ENCODE data around the gene TM7SF2. TPM values are rescaled to one million over a fixed set of nuclear protein-coding genes. Genes with fewer than 3 reads are reported as not detected.

Gene TM7SF2
- polyA plus RNA-seq (9.7 to 12.6 TPM (median 10.7 TPM) in 3 replicates), polyA minus RNA-seq (15.1 to 69.8 TPM (median 15.7 TPM) in 3 replicates)
- polyA plus RNA-seq (2011; ENCODE audit: low read depth): 52.1 TPM
- polyA plus RNA-seq (2011; cell fraction: cytosol; rRNA removed): 8.3 and 10.2 TPM in 2 replicates
- 14.3 and 15.5 TPM in 2 replicates for polyA plus RNA-seq (2011; cell fraction: nucleus; rRNA removed)
- 11.1 and 76.6 TPM in 2 replicates for polyA plus RNA-seq (2012; ENCODE audit: low replicate concordance)
- polyA minus RNA-seq (2011; cell fraction: cytosol; rRNA and poly(A)+ RNA removed): 9.0 TPM
- 10.4 and 10.5 TPM in 2 replicates for polyA minus RNA-seq (2011; cell fraction: nucleus; rRNA and poly(A)+ RNA removed)

DNA sequence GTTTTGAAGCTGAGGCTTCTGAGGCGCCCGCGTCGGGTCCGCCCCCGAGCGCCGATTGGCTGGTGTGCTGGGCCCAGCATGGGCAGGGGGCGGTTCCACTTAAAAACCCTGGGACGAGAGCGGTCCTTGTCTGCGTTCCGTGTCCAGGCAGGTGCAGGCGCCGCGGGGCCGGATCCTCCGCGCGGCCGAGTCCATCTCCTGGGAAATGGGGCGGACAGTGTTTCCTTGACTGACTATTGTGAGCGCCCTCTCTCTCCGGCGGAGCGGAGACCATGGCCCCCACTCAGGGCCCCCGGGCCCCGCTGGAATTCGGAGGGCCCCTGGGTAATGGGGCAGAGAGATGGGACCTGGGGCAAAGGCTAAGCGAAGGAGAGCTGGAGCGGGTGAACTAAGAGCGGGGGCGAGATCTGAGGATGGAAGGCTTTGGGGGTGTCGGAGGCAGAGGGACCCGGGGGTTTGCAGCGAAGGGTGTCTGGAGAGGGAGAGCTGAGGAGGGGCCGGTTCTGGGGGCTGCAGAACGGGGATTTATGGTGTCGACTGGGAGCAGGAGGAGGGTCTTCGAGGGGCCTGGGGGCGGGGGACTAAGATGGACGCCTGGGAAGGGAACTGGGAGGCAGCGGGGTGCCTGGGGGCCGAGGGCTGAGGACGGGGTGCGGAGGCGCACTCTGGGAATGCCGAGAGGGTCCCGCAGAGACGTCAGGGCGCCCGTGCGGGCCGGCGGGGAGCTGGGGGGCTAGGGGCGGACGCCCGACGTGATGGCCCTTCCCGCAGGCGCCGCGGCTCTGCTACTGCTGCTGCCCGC is at the start of gene TM7SF2:
Gene TM7SF2 (plus strand): TSS at position 129 of the 802 bp plus-strand sequence. CDS start 144 bp downstream, at position 273.
- Histone ChIP-seq H3K4me1 (ENCODE audit: control insufficient read depth, extremely low read depth, insufficient read depth, low read length) (peaks cover 32% of the 10 kb centered on the region), H3K9me3 (ENCODE audit: control insufficient read depth, low read depth, low read length) (no peaks in the 10 kb centered on the region), H3K4me3 (ENCODE audit: control insufficient read depth in 2 of 3, extremely low read depth in 1 of 3, insufficient read depth in 2 of 3, low read depth in 1 of 3, low read length in 3 of 3) (peak within 1 kb of the TSS; percentile 46 to 81 (median 68)), H3K27ac (ENCODE audit: control insufficient read depth, insufficient read depth, low read length) (no peak within 1 kb of the TSS), H3K27me3 (ENCODE audit: control insufficient read depth, extremely low read depth, insufficient read depth, low read length) (no peaks in the 10 kb centered on the region), H3K36me3 (ENCODE audit: control insufficient read depth in 2 of 2, extremely low read depth in 1 of 2, insufficient read depth in 2 of 2, low read length in 2 of 2) (peaks cover 10 to 12% of the 10 kb centered on the region in 2 experiments), H3K9ac (ENCODE audit: control insufficient read depth, extremely low read depth, insufficient read depth, low read length) (peak within 1 kb of the TSS; percentile 67), H4K20me1 (ENCODE audit: control insufficient read depth, extremely low read depth, insufficient read depth, low read length) (no peaks in the 10 kb centered on the region), H3K79me2 (ENCODE audit: control insufficient read depth, insufficient read depth, low read length) (peaks cover 18% of the 10 kb centered on the region), H3K4me2 (ENCODE audit: control insufficient read depth, extremely low read depth, insufficient read depth, low read depth, low read length) (peak within 1 kb of the TSS; percentile 91), H3K9me1 (ENCODE audit: control insufficient read depth, extremely low read depth, insufficient read depth, low read length) (peaks cover 2% of the 10 kb centered on the region), H2AFZ (ENCODE audit: control insufficient read depth, low read length) (peak within 1 kb of the TSS; percentile 6)
- dilution Hi-C loops (cut with MboI; ENCODE audit: extremely low pct_ligation_motif_present, low sequenced_read_pairs): no loop called here
- no peak for FAIRE-seq
- no peak for DNase-seq (ENCODE audit: low read depth, low spot score)
- no peak for TF ChIP-seq EZH2 (IDR thresholded peaks at IDR 0.05; ENCODE audit: low read length)

DNA sequence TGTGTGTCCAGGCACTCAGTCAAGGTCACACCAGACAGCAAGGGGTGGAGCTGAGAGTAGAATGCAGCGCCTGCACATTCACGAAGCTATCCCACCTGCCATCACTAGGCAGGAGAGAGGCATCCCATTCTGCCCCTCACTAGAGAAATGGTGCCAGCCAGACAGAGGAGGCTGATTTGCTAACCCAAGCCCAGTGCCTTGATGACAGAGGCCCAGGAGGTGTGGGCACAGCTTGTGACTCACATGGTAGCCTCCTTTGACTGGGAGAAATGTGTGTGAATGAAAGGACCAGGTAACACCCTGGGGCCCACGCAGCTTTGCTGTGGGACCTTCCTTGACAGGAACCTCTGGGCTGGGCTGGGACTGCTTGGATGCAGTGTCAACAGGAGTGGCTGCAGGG is 48.1 kb upstream of the TM7SF2 start:
- H3K36me3 ChIP-seq (ENCODE audit: control insufficient read depth in 2 of 2, extremely low read depth in 1 of 2, insufficient read depth in 2 of 2, low read length in 2 of 2): no peaks in the 10 kb centered on the region
- no peak for DNase-seq (ENCODE audit: low read depth, low spot score)
- H4K20me1 ChIP-seq (ENCODE audit: control insufficient read depth, extremely low read depth, insufficient read depth, low read length): no peaks in the 10 kb centered on the region
- H3K9me1 ChIP-seq (ENCODE audit: control insufficient read depth, extremely low read depth, insufficient read depth, low read length): no peaks in the 10 kb centered on the region
- no peaks in the 10 kb centered on the region for H3K27me3 ChIP-seq (ENCODE audit: control insufficient read depth, extremely low read depth, insufficient read depth, low read length)
- no peak overlapping the region for H3K27ac ChIP-seq (ENCODE audit: control insufficient read depth, insufficient read depth, low read length)
- no peaks in the 10 kb centered on the region for H3K79me2 ChIP-seq (ENCODE audit: control insufficient read depth, insufficient read depth, low read length)
- no peak for FAIRE-seq
- TF ChIP-seq EZH2 (IDR thresholded peaks at IDR 0.05; ENCODE audit: low read length): no peak
- TF ChIP-seq, protein P1, sequence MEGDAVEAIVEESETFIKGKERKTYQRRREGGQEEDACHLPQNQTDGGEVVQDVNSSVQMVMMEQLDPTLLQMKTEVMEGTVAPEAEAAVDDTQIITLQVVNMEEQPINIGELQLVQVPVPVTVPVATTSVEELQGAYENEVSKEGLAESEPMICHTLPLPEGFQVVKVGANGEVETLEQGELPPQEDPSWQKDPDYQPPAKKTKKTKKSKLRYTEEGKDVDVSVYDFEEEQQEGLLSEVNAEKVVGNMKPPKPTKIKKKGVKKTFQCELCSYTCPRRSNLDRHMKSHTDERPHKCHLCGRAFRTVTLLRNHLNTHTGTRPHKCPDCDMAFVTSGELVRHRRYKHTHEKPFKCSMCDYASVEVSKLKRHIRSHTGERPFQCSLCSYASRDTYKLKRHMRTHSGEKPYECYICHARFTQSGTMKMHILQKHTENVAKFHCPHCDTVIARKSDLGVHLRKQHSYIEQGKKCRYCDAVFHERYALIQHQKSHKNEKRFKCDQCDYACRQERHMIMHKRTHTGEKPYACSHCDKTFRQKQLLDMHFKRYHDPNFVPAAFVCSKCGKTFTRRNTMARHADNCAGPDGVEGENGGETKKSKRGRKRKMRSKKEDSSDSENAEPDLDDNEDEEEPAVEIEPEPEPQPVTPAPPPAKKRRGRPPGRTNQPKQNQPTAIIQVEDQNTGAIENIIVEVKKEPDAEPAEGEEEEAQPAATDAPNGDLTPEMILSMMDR (optimal IDR thresholded peaks at IDR 0.05 in 1 of 3, IDR thresholded peaks at IDR 0.05 in 1 of 3, conservative IDR thresholded peaks at IDR 0.05 in 1 of 3; ENCODE audit: extremely low read depth in 1 of 3, insufficient read depth in 2 of 3, low read length in 3 of 3): no peak
- H3K4me1 ChIP-seq (ENCODE audit: control insufficient read depth, extremely low read depth, insufficient read depth, low read length): no peaks in the 10 kb centered on the region
- dilution Hi-C loops (cut with MboI; ENCODE audit: extremely low pct_ligation_motif_present, low sequenced_read_pairs): no loop called here
- no peaks in the 10 kb centered on the region for H3K9me3 ChIP-seq (ENCODE audit: control insufficient read depth, low read depth, low read length)
- H3K4me2 ChIP-seq (ENCODE audit: control insufficient read depth, extremely low read depth, insufficient read depth, low read depth, low read length): no peak overlapping the region
- no peak overlapping the region for H3K9ac ChIP-seq (ENCODE audit: control insufficient read depth, extremely low read depth, insufficient read depth, low read length)
- H3K4me3 ChIP-seq (ENCODE audit: control insufficient read depth in 2 of 3, extremely low read depth in 1 of 3, insufficient read depth in 2 of 3, low read depth in 1 of 3, low read length in 3 of 3): no peak overlapping the region
- H2AFZ ChIP-seq (ENCODE audit: control insufficient read depth, low read length): no peak overlapping the region
